GM12878 (cell line): ENCODE data around the gene ZKSCAN1.

ENCODE experiments used
- HDGF ChIP-seq: fragments of 450-650 bp; IDR thresholded peaks from 2 replicates; pipeline ENCODE4 v1.6.1; 2016; ENCODE audit warnings: antibody characterized with exemption
- SMC3 ChIP-seq: IDR thresholded peaks from 2 replicates; pipeline ENCODE4 v1.6.1; 2011; ENCODE audit warnings: low read length, improper control_type of control experiment, borderline replicate concordance
- TAF1 ChIP-seq: IDR thresholded peaks from 2 replicates; pipeline ENCODE4 v1.6.1; 2011; ENCODE audit warnings: mild to moderate bottlenecking, low read depth, low read length, borderline replicate concordance
- TF ChIP-seq, protein P1 (sequence below), 3 experiments: IDR thresholded peaks in 2 of 3; conservative IDR thresholded peaks in 1 of 3; 2 replicates each; pipeline ENCODE4 v1.5.1; 2011; ENCODE audit warnings: low read depth in 3 of 3, low read length in 3 of 3, mild to moderate bottlenecking in 3 of 3, control low read depth in 2 of 3, moderate library complexity in 2 of 3, inconsistent platforms in 1 of 3, mixed read lengths in 1 of 3; ENCODE audit not compliant: control insufficient read depth in 2 of 3, insufficient read depth in 1 of 3; ENCODE audit errors: extremely low read depth in 1 of 3
- TF ChIP-seq, protein P2 (sequence below): fragments of 450-650 bp; formaldehyde crosslinking; IDR thresholded peaks from 2 replicates; pipeline ENCODE4 v1.5.0; 2022; ENCODE audit warnings: mild to moderate bottlenecking, missing genetic modification characterization
- TF ChIP-seq, protein P3 (sequence below): IDR thresholded peaks from 2 replicates; pipeline ENCODE4 v1.6.1; 2011; ENCODE audit warnings: borderline replicate concordance, low read depth, mild to moderate bottlenecking, moderate library complexity, low read length; ENCODE audit not compliant: insufficient read depth, poor library complexity, severe bottlenecking
- TF ChIP-seq, protein P4 (sequence below): IDR thresholded peaks from 2 replicates; pipeline ENCODE4 v1.6.1; 2011; ENCODE audit warnings: low read depth, mild to moderate bottlenecking, low read length, moderate library complexity, borderline replicate concordance; ENCODE audit errors: extremely low read depth

DNA sequence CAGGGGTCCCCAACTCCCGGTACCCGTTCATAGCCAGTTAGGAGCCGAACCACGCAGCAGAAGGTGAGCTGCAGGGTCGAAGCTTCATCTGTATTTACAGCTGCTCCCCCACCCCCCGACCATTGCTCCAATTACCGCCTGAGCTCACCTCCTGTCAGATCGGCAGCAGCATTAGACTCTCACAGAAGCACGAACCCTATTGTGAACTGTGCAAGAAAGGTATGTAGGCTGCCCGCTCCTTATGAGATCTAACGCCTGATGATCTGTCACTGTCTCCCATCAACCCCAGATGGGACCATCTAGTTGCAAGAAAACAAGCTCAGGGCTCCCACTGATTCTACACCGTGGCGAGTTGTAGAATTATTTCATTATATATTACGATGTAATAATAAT, 24.9 kb upstream of the ZKSCAN1 start:
- TF ChIP-seq SMC3 (no peak), TAF1 (no peak), HDGF (no peak)
- TF ChIP-seq, protein P1, sequence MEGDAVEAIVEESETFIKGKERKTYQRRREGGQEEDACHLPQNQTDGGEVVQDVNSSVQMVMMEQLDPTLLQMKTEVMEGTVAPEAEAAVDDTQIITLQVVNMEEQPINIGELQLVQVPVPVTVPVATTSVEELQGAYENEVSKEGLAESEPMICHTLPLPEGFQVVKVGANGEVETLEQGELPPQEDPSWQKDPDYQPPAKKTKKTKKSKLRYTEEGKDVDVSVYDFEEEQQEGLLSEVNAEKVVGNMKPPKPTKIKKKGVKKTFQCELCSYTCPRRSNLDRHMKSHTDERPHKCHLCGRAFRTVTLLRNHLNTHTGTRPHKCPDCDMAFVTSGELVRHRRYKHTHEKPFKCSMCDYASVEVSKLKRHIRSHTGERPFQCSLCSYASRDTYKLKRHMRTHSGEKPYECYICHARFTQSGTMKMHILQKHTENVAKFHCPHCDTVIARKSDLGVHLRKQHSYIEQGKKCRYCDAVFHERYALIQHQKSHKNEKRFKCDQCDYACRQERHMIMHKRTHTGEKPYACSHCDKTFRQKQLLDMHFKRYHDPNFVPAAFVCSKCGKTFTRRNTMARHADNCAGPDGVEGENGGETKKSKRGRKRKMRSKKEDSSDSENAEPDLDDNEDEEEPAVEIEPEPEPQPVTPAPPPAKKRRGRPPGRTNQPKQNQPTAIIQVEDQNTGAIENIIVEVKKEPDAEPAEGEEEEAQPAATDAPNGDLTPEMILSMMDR (IDR thresholded peaks at IDR 0.05 in 2 of 3, conservative IDR thresholded peaks at IDR 0.05 in 1 of 3; ENCODE audit: control insufficient read depth in 2 of 3, extremely low read depth in 1 of 3, insufficient read depth in 1 of 3, low read depth in 3 of 3, low read length in 3 of 3), result no peak
- TF ChIP-seq, protein P2, sequence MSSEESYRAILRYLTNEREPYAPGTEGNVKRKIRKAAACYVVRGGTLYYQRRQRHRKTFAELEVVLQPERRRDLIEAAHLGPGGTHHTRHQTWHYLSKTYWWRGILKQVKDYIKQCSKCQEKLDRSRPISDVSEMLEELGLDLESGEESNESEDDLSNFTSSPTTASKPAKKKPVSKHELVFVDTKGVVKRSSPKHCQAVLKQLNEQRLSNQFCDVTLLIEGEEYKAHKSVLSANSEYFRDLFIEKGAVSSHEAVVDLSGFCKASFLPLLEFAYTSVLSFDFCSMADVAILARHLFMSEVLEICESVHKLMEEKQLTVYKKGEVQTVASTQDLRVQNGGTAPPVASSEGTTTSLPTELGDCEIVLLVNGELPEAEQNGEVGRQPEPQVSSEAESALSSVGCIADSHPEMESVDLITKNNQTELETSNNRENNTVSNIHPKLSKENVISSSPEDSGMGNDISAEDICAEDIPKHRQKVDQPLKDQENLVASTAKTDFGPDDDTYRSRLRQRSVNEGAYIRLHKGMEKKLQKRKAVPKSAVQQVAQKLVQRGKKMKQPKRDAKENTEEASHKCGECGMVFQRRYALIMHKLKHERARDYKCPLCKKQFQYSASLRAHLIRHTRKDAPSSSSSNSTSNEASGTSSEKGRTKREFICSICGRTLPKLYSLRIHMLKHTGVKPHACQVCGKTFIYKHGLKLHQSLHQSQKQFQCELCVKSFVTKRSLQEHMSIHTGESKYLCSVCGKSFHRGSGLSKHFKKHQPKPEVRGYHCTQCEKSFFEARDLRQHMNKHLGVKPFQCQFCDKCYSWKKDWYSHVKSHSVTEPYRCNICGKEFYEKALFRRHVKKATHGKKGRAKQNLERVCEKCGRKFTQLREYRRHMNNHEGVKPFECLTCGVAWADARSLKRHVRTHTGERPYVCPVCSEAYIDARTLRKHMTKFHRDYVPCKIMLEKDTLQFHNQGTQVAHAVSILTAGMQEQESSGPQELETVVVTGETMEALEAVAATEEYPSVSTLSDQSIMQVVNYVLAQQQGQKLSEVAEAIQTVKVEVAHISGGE (CRISPR knock-in tag), result no peak
- TF ChIP-seq, protein P3, sequence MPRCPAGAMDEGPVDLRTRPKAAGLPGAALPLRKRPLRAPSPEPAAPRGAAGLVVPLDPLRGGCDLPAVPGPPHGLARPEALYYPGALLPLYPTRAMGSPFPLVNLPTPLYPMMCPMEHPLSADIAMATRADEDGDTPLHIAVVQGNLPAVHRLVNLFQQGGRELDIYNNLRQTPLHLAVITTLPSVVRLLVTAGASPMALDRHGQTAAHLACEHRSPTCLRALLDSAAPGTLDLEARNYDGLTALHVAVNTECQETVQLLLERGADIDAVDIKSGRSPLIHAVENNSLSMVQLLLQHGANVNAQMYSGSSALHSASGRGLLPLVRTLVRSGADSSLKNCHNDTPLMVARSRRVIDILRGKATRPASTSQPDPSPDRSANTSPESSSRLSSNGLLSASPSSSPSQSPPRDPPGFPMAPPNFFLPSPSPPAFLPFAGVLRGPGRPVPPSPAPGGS, result no peak
- TF ChIP-seq, protein P4, sequence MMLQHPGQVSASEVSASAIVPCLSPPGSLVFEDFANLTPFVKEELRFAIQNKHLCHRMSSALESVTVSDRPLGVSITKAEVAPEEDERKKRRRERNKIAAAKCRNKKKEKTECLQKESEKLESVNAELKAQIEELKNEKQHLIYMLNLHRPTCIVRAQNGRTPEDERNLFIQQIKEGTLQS, result no peak
